GM18868 (cell line): Measurements from ENCODE around the gene CABP1.

Source experiments
- ATAC-seq: cut with Tn5 transposase; IDR thresholded peaks from one replicate; pipeline ENCODE4 v1.9.1; 2021; ENCODE audit warnings: mild to moderate bottlenecking, moderate library complexity; ENCODE audit not compliant: unreplicated experiment

Gene CABP1

GRCh38 chr12:120690083-120690450, 49.6 kb downstream of the CABP1 start:
- no peak for ATAC-seq

DNA sequence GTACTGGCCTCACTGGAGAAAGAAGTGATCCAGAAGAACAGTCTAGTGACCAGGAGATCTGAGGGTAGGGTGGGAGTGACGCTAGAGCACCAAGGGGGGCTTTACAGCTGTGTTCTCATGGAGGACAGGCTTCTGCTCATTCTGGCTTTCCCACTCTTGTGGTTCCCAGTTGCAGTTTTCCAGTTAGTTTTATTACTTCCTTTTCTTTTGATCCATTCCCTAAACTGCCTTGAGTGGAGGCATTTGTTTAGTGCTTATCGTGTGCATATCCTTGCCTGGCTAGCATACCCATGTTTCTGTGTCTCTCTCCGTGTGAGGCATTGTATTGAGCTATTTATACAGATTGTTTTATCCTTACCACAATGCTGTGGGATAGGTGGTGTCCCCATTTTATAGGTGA, 50.6 kb downstream of the CABP1 start:
- ATAC-seq, result no peak

DNA sequence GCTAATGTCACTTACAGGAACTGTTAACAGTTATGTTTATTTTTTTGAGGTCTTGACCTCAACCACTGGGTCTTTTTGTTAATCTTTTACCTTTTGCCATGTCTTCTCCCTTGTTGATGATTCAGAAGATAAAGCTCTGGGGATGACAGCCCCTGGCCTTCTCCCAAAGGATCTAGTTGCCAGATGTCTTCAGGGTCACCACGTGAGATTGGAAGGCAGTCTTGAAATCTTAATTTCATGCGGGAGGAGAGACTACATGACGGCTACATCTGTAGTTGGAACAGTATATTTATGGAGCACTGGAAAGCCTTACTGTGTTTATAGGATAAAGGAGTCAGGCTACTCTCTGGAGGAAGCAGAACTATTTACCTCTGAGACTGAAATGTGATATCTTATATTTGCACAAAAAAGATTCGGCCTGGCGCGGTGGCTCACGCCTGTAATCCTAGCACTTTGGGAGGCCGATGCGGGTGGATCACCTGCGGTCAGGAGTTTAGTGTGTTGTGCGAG, 52.2 kb downstream of the CABP1 start:
- no peak for ATAC-seq

- no peak for ATAC-seq
Measured at GRCh38 chr12:120693848-120694247, 53.4 kb downstream of the CABP1 start.

DNA sequence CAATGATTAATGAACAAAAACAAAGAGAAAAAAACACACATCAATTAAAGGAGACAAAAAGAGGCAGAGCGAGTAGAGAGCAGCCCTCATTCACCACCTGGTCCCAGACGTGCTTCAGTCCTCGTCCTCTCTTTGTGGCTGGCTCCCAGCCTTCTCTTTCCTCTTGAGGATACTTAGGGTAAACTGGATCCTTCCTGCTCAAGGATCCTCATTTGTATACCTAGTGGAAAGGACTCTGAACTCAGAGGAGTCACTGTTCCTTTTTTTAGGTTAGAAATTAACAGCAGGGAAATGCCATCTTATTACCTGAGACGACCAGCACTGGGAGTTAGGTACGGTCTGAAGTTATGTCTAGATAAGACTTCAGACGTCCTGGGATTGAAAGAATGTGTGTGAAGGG, 56.2 kb downstream of the CABP1 start:
- ATAC-seq, result no peak

DNA sequence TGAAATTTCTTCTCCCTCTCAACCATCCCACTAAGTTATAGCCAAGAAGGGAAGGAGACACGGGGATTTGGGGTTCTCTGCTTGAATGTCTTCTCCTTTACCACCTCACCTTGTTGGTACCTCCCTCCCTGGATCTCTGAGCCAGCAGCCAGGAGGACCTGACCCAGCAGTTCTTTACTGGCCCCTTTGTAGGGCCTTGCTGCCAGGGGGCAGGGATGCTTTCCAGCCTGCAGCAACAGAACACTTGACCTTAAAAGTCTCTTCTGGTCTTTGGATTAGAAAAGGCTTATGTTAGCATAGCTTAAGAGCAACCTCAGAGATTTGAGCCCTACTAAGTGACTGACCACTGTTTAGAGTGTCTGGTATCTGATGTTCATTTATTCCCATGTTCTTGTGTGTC, 56.9 kb downstream of the CABP1 start:
- ATAC-seq, result no peak

GRCh38 chr12:120698665-120699064, 58.2 kb downstream of the CABP1 start:
- no peak for ATAC-seq

GRCh38 chr12:120699553-120699952, 59.1 kb downstream of the CABP1 start:
- ATAC-seq, result no peak

DNA sequence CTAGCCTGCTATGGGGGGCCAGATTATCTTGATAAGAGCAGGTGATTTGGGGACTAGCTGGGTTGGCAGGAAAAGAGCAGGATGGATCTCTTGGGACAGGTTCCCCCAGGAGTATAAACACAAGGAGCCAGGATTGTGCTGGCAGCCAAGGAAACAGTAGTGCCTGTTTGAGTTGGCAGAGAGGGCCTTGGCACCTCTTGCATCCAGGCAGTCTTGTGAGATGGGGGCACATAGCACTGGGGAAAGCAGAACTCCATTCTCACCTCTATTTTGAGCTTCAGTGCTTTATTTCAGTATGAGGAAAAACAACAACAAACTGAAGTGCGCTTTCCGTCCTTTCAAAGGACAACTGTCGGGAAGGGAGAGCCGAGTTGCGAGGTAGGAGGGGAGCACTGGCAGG, 60.5 kb downstream of the CABP1 start:
- no peak for ATAC-seq

GRCh38 chr12:120702637-120703036, 62.2 kb downstream of the CABP1 start:
- ATAC-seq, result no peak

- ATAC-seq, result no peak
Measured at GRCh38 chr12:120703311-120703942, 63.0 kb downstream of the CABP1 start.

GRCh38 chr12:120705618-120706017, 65.2 kb downstream of the CABP1 start:
- ATAC-seq, result no peak

GRCh38 chr12:120706029-120706428, 65.6 kb downstream of the CABP1 start:
- ATAC-seq, result no peak

DNA sequence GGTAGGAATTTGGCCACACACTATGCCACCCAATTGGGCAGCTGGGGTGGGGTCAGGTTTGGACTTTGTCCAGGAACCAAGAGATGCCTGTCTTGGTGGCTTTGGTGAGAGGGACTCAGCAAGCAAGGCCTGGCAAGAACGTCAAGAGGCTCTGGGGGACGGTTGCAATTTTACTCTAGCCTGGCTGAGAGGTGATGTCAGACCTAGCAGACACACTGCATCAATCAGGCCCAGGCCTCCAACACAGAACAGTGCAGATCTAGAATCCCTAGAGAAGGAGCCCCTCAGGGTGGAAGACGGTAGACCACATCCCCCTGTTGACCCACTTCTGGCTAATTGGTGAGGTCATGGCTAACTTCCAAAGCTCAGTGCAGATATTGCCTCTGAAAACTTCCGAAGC, 68.2 kb downstream of the CABP1 start:
- ATAC-seq, result no peak

DNA sequence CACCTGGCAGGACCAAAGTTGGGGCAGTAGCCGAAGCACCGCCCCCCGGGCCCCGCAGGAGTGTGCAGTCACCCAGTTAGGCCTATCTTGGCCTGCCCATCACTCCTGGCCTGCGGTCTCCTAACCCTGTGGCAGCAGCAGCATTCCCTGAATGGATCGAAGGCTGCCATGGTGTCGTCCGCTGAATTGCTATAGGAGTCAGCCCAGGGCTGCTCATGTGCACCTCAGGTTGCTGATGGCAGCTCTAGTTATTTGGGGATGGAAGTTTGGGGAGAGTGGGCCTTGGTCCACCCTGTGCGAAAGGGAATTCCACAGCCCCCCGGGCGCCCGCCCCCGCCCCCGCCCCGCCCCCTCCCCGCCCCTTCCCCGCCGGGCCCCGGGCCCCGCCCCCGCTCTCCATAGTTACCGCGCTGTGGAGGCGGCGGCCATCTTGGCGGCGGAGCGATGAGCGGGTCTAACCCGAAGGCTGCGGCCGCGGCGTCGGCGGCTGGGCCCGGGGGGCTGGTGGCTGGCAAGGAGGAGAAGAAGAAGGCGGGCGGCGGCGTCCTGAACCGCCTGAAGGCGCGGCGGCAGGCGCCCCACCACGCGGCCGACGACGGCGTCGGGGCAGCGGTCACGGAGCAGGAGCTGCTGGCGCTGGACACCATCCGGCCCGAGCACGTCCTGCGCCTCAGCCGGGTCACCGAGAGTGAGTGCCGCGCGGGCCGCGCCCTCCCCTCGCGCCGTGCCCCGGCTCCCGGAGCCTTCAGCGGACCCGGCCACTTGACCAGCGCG, 69.8 kb downstream of the CABP1 start, which contains the start of gene UNC119B:
Gene UNC119B, plus strand, starts transcription at position 428 of the 774 bp plus-strand sequence. Its CDS starts 17 bp downstream, at position 445.
- ATAC-seq, result peak; percentile 71

DNA sequence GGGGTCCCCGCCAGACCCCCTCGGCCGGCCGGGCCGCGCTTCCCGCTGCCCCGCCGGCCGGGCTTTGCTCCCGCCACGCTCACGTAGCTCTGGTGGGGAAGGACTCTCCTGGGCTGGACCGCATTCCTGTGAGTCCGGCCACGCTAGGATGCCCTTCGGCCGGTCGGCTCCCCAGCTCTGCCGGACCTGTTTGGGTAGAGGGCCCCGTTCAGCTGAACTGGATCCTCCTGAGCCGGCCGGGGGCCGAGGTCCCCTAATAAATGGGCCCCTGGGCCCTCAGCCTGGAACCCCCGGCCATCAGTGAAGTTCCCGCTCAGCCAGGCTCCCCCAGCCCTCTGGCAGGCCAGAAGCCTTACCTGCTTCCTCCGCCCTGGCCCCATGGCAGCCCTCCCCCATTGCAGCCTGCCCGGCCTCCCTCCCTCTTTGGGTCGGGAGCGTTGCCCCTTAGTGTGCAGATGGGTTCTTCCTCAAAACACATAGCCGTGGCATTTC, 70.4 kb downstream of the CABP1 start:
- peak; percentile 37 for ATAC-seq

DNA sequence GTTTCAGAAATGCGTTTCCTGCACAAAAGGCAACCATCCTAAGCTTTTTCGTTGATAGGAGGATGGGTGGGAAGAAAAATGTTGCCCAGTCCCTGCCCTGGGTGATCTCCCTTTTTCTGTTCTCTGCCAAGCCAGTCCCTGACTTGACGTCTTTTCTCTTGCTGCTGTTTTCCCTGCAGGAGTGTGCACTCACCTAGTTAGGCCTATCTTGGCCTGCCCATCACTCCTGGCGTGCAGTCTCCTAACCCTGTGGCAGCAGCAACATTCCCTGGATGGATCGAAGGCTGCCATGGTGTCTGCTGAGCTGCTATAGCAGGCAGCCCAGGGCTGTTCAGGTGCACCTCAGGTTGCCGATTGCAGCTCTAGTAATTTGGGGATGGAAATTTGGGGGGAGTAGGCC, 71.0 kb downstream of the CABP1 start:
- no peak for ATAC-seq

DNA sequence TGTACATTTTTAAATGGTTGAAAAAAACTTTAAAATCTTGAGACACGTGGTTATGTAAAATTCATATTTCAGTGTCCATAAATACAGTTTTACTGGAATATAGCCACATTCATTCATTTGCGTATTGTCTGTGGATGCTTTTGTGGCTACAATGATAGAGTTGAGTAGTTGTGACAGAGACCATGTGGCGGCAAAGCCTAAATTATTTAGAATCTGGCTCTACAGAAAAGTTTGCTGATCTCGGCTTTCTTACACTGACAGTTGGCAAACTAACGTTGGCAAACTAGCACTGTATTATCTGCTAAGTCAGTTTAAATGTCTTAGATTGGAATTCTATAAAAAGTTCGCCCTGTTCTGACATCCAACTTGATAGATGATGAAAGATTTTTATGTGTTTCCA, 72.2 kb downstream of the CABP1 start:
- no peak for ATAC-seq

DNA sequence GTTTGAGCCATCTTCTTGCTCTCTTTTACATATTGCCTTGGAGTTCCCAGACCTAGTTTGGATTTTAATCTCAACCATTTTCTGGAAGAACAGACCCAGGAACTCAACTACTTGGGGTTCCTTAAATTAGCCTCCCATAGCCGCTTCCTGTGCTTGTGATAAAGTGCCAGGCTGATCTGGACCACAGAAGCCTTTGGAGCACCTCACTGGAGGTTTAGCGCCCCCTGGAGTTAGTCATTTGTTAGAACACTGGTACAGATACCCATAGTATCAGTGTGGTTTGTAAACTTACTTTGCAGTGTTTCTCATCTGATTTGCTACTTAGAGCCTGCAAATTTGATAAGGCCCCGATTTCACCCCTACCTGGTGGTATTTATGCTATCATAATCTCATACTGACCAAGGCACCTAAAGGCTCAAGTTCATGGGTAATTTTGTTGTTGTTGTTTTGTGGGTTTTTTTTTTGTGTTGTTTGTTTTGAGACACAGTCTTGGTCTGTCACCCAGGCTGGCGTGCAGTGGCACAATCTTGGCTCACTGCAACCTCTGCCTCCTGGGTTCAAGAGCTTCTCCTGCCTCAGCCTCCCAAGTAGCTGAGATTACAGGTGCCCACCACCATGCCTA, 73.5 kb downstream of the CABP1 start:
- ATAC-seq, result no peak
